ENCODE results near the gene LINGO1. TPM values are rescaled to one million over a fixed set of nuclear protein-coding genes. Genes with fewer than 3 reads are reported as not detected.

The LINGO1 gene
- total and polyA plus RNA-seq, 2 donors (not counting 1 experiment from before 2014, with no cell fraction given): 0.05 TPM; not detected in 1

DNA sequence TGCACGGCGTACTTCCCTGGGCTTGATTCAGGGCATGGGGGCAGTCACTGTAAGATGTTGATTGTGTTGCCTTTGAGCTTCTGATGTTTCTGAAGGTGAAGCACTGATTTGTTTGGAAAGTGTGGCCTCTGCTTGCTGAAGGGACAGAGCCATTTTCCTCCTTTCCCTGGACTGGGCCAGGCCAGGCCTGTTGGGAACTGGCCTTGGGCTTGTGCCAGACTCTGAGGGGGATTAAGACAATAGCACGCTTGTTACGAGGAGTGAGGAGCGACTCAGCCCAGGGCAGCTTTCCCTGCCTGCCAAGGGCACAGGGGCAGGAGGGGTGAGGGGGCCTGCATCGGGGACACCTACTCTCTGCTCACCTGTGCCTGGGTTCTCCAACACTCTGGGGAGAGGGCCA is 42.9 kb downstream of the LINGO1 start:
- no peaks in the 10 kb centered on the region for H3K9me3 ChIP-seq (ENCODE audit: control insufficient read depth, insufficient read depth, low read depth, low read length)
- H3K27me3 ChIP-seq (ENCODE audit: control insufficient read depth, insufficient read depth, low read length): peaks cover 3% of the 10 kb centered on the region
- no peak overlapping the region for H2AFZ ChIP-seq (ENCODE audit: low read length)

DNA sequence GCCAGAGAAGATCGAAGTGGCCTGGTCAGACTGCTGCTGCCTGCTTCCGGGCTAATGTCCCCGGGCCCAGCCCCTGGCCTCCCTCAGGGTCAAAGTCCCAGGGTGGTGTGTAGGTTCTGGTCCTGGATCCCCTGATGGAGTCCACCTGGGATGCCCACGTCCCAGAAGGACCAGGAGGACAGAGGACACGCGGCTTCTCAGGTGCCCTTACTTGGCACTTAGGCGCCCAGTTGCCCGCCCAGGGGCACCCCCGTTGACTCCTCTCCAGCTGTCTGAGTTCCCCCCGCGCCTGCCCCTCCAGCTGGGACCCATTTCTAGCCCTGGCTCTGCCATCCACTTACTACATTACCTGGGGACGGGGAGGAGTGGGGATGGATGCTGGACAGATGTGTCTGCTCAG is 44.6 kb downstream of the LINGO1 start:
- no peaks in the 10 kb centered on the region for H3K36me3 ChIP-seq (ENCODE audit: control insufficient read depth, insufficient read depth, low read length)
- no peaks in the 10 kb centered on the region for H3K9me3 ChIP-seq (ENCODE audit: control insufficient read depth, insufficient read depth, low read depth, low read length)
- H3K9ac ChIP-seq (ENCODE audit: insufficient read depth, low read length): no peak overlapping the region
- no peak overlapping the region for H3K4me2 ChIP-seq (ENCODE audit: extremely low read depth, insufficient read depth, low read length)
- no peak for TF ChIP-seq EZH2 (IDR thresholded peaks at IDR 0.05; ENCODE audit: low read length, missing control alignments)
- TF ChIP-seq, protein P1, sequence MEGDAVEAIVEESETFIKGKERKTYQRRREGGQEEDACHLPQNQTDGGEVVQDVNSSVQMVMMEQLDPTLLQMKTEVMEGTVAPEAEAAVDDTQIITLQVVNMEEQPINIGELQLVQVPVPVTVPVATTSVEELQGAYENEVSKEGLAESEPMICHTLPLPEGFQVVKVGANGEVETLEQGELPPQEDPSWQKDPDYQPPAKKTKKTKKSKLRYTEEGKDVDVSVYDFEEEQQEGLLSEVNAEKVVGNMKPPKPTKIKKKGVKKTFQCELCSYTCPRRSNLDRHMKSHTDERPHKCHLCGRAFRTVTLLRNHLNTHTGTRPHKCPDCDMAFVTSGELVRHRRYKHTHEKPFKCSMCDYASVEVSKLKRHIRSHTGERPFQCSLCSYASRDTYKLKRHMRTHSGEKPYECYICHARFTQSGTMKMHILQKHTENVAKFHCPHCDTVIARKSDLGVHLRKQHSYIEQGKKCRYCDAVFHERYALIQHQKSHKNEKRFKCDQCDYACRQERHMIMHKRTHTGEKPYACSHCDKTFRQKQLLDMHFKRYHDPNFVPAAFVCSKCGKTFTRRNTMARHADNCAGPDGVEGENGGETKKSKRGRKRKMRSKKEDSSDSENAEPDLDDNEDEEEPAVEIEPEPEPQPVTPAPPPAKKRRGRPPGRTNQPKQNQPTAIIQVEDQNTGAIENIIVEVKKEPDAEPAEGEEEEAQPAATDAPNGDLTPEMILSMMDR (conservative IDR thresholded peaks at IDR 0.05 in 1 of 2, IDR thresholded peaks at IDR 0.05 in 1 of 2; ENCODE audit: low read depth in 1 of 2, low read length in 2 of 2): no peak
- no peaks in the 10 kb centered on the region for H4K20me1 ChIP-seq (ENCODE audit: control insufficient read depth, extremely low read depth, insufficient read depth, low read length)
- no peak overlapping the region for H3K4me3 ChIP-seq (replicated peaks in 1 of 4; ENCODE audit: control extremely low read depth in 1 of 4, insufficient read depth in 1 of 4, low read depth in 3 of 4, low read length in 4 of 4)
- H3K4me1 ChIP-seq (ENCODE audit: control insufficient read depth, extremely low read depth, insufficient read depth, low read length): no peaks in the 10 kb centered on the region
- DNase-seq (ENCODE audit: low read depth in 2 of 2): no peak
- H2AFZ ChIP-seq (ENCODE audit: low read length): no peak overlapping the region
- no peak overlapping the region for H3K27ac ChIP-seq (ENCODE audit: insufficient read depth, low read length)
- H3K79me2 ChIP-seq (ENCODE audit: control insufficient read depth, insufficient read depth, low read length): no peaks in the 10 kb centered on the region
- H3K27me3 ChIP-seq (ENCODE audit: control insufficient read depth, insufficient read depth, low read length): peaks cover 3% of the 10 kb centered on the region

More for the DNA sequence above, 42.9 kb downstream of the LINGO1 start:
- H3K9ac ChIP-seq (ENCODE audit: insufficient read depth, low read length): no peak overlapping the region
- TF ChIP-seq EZH2 (IDR thresholded peaks at IDR 0.05; ENCODE audit: low read length, missing control alignments): no peak
- TF ChIP-seq, protein P1 (conservative IDR thresholded peaks at IDR 0.05 in 1 of 2, IDR thresholded peaks at IDR 0.05 in 1 of 2; ENCODE audit: low read depth in 1 of 2, low read length in 2 of 2): no peak
- no peaks in the 10 kb centered on the region for H3K4me1 ChIP-seq (ENCODE audit: control insufficient read depth, extremely low read depth, insufficient read depth, low read length)
- H3K27ac ChIP-seq (ENCODE audit: insufficient read depth, low read length): no peak overlapping the region
- H3K4me3 ChIP-seq (replicated peaks in 1 of 4; ENCODE audit: control extremely low read depth in 1 of 4, insufficient read depth in 1 of 4, low read depth in 3 of 4, low read length in 4 of 4): no peak overlapping the region
- no peaks in the 10 kb centered on the region for H3K36me3 ChIP-seq (ENCODE audit: control insufficient read depth, insufficient read depth, low read length)
- H3K4me2 ChIP-seq (ENCODE audit: extremely low read depth, insufficient read depth, low read length): no peak overlapping the region
- H4K20me1 ChIP-seq (ENCODE audit: control insufficient read depth, extremely low read depth, insufficient read depth, low read length): no peaks in the 10 kb centered on the region
- no peaks in the 10 kb centered on the region for H3K79me2 ChIP-seq (ENCODE audit: control insufficient read depth, insufficient read depth, low read length)
- no peak for DNase-seq (ENCODE audit: low read depth in 2 of 2)

DNA sequence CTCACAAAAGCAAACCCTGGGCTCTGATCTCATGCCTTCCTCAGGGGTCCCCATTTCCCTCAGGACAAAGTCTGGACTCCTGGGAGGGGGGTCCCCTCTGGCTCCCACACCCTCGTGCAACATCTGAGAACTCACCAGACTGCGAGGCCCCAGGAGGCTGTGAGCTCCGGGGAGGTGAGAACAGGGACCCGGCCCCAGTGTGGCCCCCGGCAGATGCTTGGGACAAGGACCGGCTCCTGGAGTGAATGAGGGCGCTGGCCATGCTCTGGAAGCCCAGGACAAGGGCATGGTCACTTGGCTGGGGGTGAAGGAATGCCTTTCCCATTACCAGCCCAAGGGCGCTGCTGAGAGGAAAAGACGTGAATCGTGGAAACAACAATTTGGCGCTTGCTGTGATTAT is 48.0 kb downstream of the LINGO1 start:
- H2AFZ ChIP-seq (ENCODE audit: low read length): no peak overlapping the region
- no peaks in the 10 kb centered on the region for H3K4me1 ChIP-seq (ENCODE audit: control insufficient read depth, extremely low read depth, insufficient read depth, low read length)
- H3K4me2 ChIP-seq (ENCODE audit: extremely low read depth, insufficient read depth, low read length): no peak overlapping the region
- H3K9me3 ChIP-seq (ENCODE audit: control insufficient read depth, insufficient read depth, low read depth, low read length): no peaks in the 10 kb centered on the region
- no peak overlapping the region for H3K9ac ChIP-seq (ENCODE audit: insufficient read depth, low read length)
- TF ChIP-seq, protein P1 (conservative IDR thresholded peaks at IDR 0.05 in 1 of 2, IDR thresholded peaks at IDR 0.05 in 1 of 2; ENCODE audit: low read depth in 1 of 2, low read length in 2 of 2): no peak
- no peak for TF ChIP-seq EZH2 (IDR thresholded peaks at IDR 0.05; ENCODE audit: low read length, missing control alignments)
- no peaks in the 10 kb centered on the region for H4K20me1 ChIP-seq (ENCODE audit: control insufficient read depth, extremely low read depth, insufficient read depth, low read length)
- peaks cover 3% of the 10 kb centered on the region for H3K27me3 ChIP-seq (ENCODE audit: control insufficient read depth, insufficient read depth, low read length)
- no peak for DNase-seq (ENCODE audit: low read depth in 2 of 2)
- no peak overlapping the region for H3K4me3 ChIP-seq (replicated peaks in 1 of 4; ENCODE audit: control extremely low read depth in 1 of 4, insufficient read depth in 1 of 4, low read depth in 3 of 4, low read length in 4 of 4)
- H3K27ac ChIP-seq (ENCODE audit: insufficient read depth, low read length): no peak overlapping the region
- no peaks in the 10 kb centered on the region for H3K36me3 ChIP-seq (ENCODE audit: control insufficient read depth, insufficient read depth, low read length)
- H3K79me2 ChIP-seq (ENCODE audit: control insufficient read depth, insufficient read depth, low read length): no peaks in the 10 kb centered on the region

All from fibroblast of lung (primary cell).